Neural progenitor cell (in vitro differentiated cells): Measurements from ENCODE around the gene MORN4.

Source experiments
- CTCF ChIP-seq: fragments of 200-600 bp; sonication (generic); IDR thresholded peaks from 2 replicates; pipeline ENCODE4 v1.5.1; 2017; ENCODE audit warnings: antibody characterized with exemption, mild to moderate bottlenecking
- EZH2 ChIP-seq: fragments of 200-600 bp; sonication (generic); IDR thresholded peaks from 2 replicates; pipeline ENCODE4 v1.6.1; 2017; ENCODE audit warnings: antibody characterized with exemption, mild to moderate bottlenecking, moderate library complexity

GRCh38 chr10:97608991-97609561, 24.2 kb downstream of the MORN4 start:
- TF ChIP-seq CTCF: no peak
- no peak for TF ChIP-seq EZH2
